Peyer's patch (tissue), 4 donors: ENCODE data around the gene VGLL4.

Experiments used
- POLR2A ChIP-seq, 2 donors: fragments of 450-650 bp; IDR thresholded peaks; one replicate each; pipeline ENCODE4 v1.5.1; 2017; ENCODE audit warnings: antibody characterized with exemption in 2 of 2, mild to moderate bottlenecking in 2 of 2, moderate library complexity in 2 of 2
- TF ChIP-seq, protein P1 (sequence below), 6 experiments: fragments of 450-650 bp in 4 of 6; fragments of 200-600 bp in 2 of 6; sonication (generic) in 1 of 6; IDR thresholded peaks; one replicate each; pipeline ENCODE4 v1.5.1; 2017 to 2019; ENCODE audit warnings: antibody characterized with exemption in 6 of 6, mild to moderate bottlenecking in 3 of 6, moderate library complexity in 1 of 6

DNA sequence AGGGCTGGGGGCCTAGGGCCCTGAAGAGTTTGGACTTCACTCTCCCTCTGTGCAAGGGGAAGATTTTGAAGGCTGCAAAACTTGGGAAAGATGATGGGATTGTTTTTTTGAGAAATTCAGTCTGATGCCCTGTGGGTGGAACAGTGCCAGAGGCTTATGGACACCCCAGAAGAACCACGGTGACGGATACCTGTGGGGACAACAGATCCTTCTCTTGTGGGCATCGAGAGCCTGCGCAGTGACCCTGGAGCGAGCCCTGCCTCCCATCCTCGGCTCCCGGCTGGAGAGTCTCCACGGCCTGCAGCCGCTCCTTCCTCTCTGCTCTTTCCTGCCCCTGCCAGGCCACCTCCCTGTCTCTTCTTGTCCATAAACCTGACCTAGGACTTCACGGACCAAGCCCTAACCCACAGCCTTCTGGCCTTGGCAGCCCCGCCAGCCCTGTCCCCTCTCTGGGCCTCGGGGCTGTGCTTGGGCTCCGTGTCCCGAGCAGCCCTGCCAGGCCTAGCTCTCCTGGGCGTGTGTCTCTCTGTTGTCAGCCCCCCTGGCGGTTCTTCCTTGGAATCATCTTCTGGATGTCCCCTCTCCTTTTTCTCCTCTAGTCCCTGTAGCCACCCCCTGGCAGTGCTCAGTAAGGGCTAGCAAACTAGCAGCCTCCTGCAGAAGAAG, 98.4 kb downstream of the VGLL4 start:
- no peak for TF ChIP-seq POLR2A (IDR thresholded peaks at IDR 0.05)
- TF ChIP-seq, protein P1, sequence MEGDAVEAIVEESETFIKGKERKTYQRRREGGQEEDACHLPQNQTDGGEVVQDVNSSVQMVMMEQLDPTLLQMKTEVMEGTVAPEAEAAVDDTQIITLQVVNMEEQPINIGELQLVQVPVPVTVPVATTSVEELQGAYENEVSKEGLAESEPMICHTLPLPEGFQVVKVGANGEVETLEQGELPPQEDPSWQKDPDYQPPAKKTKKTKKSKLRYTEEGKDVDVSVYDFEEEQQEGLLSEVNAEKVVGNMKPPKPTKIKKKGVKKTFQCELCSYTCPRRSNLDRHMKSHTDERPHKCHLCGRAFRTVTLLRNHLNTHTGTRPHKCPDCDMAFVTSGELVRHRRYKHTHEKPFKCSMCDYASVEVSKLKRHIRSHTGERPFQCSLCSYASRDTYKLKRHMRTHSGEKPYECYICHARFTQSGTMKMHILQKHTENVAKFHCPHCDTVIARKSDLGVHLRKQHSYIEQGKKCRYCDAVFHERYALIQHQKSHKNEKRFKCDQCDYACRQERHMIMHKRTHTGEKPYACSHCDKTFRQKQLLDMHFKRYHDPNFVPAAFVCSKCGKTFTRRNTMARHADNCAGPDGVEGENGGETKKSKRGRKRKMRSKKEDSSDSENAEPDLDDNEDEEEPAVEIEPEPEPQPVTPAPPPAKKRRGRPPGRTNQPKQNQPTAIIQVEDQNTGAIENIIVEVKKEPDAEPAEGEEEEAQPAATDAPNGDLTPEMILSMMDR (IDR thresholded peaks at IDR 0.05) = no peak
